Endothelial cell (in vitro differentiated cells): ENCODE data around the gene ZC3H12D. TPM values are rescaled to one million over a fixed set of nuclear protein-coding genes. Genes with fewer than 3 reads are reported as not detected.

ENCODE experiments used
- DNase-seq: peaks from one replicate; pipeline ENCODE4 v3.0.0; 2021; ENCODE audit warnings: low spot score
- H3K27ac Mint-ChIP-seq: one replicate; pipeline ENCODE4 v1.8.0; 2021; ENCODE audit warnings: mixed read lengths, inconsistent platforms; ENCODE audit not compliant: unreplicated experiment
- H3K27me3 Mint-ChIP-seq: one replicate; pipeline ENCODE4 v1.8.0; 2021; ENCODE audit warnings: mild to moderate bottlenecking, moderate library complexity, mixed read lengths, inconsistent platforms; ENCODE audit not compliant: unreplicated experiment
- H3K36me3 Mint-ChIP-seq: one replicate; pipeline ENCODE4 v1.8.0; 2021; ENCODE audit warnings: mild to moderate bottlenecking, low read depth, mixed read lengths, inconsistent platforms; ENCODE audit not compliant: unreplicated experiment
- H3K4me1 Mint-ChIP-seq: one replicate; pipeline ENCODE4 v1.8.0; 2021; ENCODE audit warnings: mild to moderate bottlenecking, mixed read lengths, inconsistent platforms; ENCODE audit not compliant: unreplicated experiment
- H3K4me3 Mint-ChIP-seq: one replicate; pipeline ENCODE4 v1.8.0; 2021; ENCODE audit warnings: mild to moderate bottlenecking, mixed read lengths, inconsistent platforms; ENCODE audit not compliant: unreplicated experiment
- H3K9me3 Mint-ChIP-seq: one replicate; pipeline ENCODE4 v1.8.0; 2021; ENCODE audit warnings: mixed read lengths, inconsistent platforms; ENCODE audit not compliant: unreplicated experiment
- CTCF ChIP-seq: fragments of 200-600 bp; sonication (generic); IDR thresholded peaks from one replicate; pipeline ENCODE4 v1.5.0; 2021; ENCODE audit warnings: antibody characterized with exemption; ENCODE audit not compliant: unreplicated experiment
- total RNA-seq: library from RNA; stranded (reverse); fragmentation: NEBNext Ultra II Directional; extraction: Animal tissue kit (Norgen Biotek cat#: 25700); gene quantifications from one replicate; pipeline ENCODE4 v1.2.1, GENCODE V29; 2021; ENCODE audit not compliant: unreplicated experiment

ZC3H12D gene
- total RNA-seq, 1 donor from 2014 or later, result 0.72 TPM

GRCh38 chr6:149455031-149455732 lies 29.6 kb downstream of the ZC3H12D start:
- no peak overlapping the region for H3K4me3 Mint-ChIP-seq
- DNase-seq, result no peak
- peaks cover 10% of the 10 kb centered on the region for H3K27me3 Mint-ChIP-seq
- H3K9me3 Mint-ChIP-seq, result no peaks in the 10 kb centered on the region
- no peaks in the 10 kb centered on the region for H3K4me1 Mint-ChIP-seq
- no peaks in the 10 kb centered on the region for H3K36me3 Mint-ChIP-seq
- H3K27ac Mint-ChIP-seq, result no peak overlapping the region
- TF ChIP-seq CTCF, result no peak

GRCh38 chr6:149454346-149454848 lies 30.4 kb downstream of the ZC3H12D start:
- no peaks in the 10 kb centered on the region for H3K4me1 Mint-ChIP-seq

GRCh38 chr6:149453597-149454345 lies 31.0 kb downstream of the ZC3H12D start:
- DNase-seq, result no peak
- no peak for TF ChIP-seq CTCF
- H3K4me1 Mint-ChIP-seq, result no peaks in the 10 kb centered on the region
- H3K27me3 Mint-ChIP-seq, result peaks cover 10% of the 10 kb centered on the region
- H3K27ac Mint-ChIP-seq, result no peak overlapping the region
- H3K36me3 Mint-ChIP-seq, result peaks cover 5% of the 10 kb centered on the region
- H3K9me3 Mint-ChIP-seq, result no peaks in the 10 kb centered on the region
- H3K4me3 Mint-ChIP-seq, result no peak overlapping the region

More at GRCh38 chr6:149454346-149454848, 30.4 kb downstream of the ZC3H12D start:
- TF ChIP-seq CTCF, result no peak
- no peak overlapping the region for H3K4me3 Mint-ChIP-seq
- DNase-seq, result no peak
- H3K9me3 Mint-ChIP-seq, result no peaks in the 10 kb centered on the region
- no peak overlapping the region for H3K27ac Mint-ChIP-seq
- H3K36me3 Mint-ChIP-seq, result peaks cover 5% of the 10 kb centered on the region
- H3K27me3 Mint-ChIP-seq, result peaks cover 13% of the 10 kb centered on the region

- Mint-ChIP-seq H3K4me3 (no peak overlapping the region), H3K4me1 (no peaks in the 10 kb centered on the region), H3K27me3 (peaks cover 10% of the 10 kb centered on the region), H3K9me3 (no peaks in the 10 kb centered on the region), H3K36me3 (peaks cover 5% of the 10 kb centered on the region), H3K27ac (no peak overlapping the region)
- DNase-seq, result no peak
- TF ChIP-seq CTCF, result no peak
These were observed 32.5 kb downstream of the ZC3H12D start for GRCh38 chr6:149452037-149452939.
